Measurements from ENCODE around the gene ARFRP1. TPM values are rescaled to one million over a fixed set of nuclear protein-coding genes. Genes with fewer than 3 reads are reported as not detected.

ARFRP1 gene
- total and polyA plus RNA-seq, 2 of the 13 experiments (the other 11 are each of a cell fraction or from before 2014, with no cell fraction given) = 32.0 to 51.1 TPM

DNA sequence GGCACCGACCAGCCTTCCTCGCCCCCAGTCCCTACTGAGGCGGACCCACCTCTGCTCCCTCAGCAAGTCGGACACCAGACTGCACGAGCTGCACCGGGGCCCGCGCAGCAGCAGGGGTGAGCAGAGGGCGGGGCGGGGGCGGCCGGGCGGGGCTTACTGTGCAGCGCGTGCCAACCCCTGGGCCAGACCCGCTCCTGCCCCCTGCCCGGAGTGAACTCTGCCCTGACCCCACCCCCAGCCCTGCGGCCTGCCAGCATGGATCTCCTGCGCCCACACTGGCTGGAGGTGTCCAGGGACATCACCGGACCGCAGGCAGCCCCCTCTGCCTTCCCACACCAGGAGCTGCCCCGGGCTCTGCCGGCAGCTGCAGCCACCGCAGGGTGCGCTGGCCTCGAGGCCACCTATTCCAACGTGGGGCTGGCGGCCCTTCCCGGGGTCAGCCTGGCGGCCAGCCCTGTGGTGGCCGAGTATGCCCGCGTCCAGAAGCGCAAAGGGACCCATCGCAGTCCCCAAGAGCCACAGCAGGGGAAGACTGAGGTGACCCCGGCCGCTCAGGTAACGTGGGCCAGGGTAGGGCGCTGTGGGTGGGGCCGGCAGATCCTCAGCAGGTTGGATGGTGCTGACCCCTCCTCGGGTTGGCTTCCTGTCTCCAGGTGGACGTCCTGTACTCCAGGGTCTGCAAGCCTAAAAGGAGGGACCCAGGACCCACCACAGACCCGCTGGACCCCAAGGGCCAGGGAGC is 30.3 kb upstream of the ARFRP1 start (continued):
- no peak for TF ChIP-seq TEAD2 (CRISPR knock-in tag; IDR thresholded peaks at IDR 0.05)
- TF ChIP-seq, protein P1, sequence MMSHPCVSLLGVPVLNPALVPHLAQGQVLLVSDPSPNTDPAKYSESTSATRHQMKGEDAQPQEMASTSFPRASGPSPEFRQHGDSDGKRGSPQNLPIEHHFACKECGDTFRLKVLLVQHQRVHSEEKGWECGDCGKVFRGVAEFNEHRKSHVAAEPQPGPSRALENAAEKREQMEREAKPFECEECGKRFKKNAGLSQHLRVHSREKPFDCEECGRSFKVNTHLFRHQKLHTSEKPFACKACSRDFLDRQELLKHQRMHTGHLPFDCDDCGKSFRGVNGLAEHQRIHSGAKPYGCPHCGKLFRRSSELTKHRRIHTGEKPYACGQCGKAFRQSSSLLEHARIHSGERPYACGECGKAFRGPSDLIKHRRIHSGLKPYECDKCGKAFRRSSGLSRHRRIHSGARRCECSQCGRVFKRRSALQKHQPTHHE (CRISPR knock-in tag; IDR thresholded peaks at IDR 0.05; ENCODE audit: borderline replicate concordance) = 0 out of 2 replicates have a peak, but pooled peaks have one; percentile 27
- TF ChIP-seq FOXJ3 (CRISPR knock-in tag; IDR thresholded peaks at IDR 0.05; ENCODE audit: borderline replicate concordance) = no peak
- TF ChIP-seq ZSCAN25 (CRISPR knock-in tag; IDR thresholded peaks at IDR 0.05) = peak; percentile 90
- TF ChIP-seq NFIC (IDR thresholded peaks at IDR 0.05; ENCODE audit: low read length) = no peak; the same call in 1 of the 2 replicates
- TF ChIP-seq NFKBIZ (CRISPR knock-in tag; IDR thresholded peaks at IDR 0.05) = no peak
- peak; percentile 81; the same call in 1 of the 2 replicates for TF ChIP-seq BRCA1 (CRISPR knock-in tag; IDR thresholded peaks at IDR 0.05)
- TF ChIP-seq HNRNPLL (IDR thresholded peaks at IDR 0.05; ENCODE audit: low read depth, low read length, poor library complexity, severe bottlenecking) = peak; percentile 66
- TF ChIP-seq ZNF431 (CRISPR knock-in tag; IDR thresholded peaks at IDR 0.05; ENCODE audit: borderline replicate concordance, low read depth) = peak; percentile 90; the same call in 1 of the 2 replicates
- peak; percentile 82; the same call in 1 of the 2 replicates for TF ChIP-seq ZSCAN22 (CRISPR knock-in tag; IDR thresholded peaks at IDR 0.05)
- TF ChIP-seq, protein P2, sequence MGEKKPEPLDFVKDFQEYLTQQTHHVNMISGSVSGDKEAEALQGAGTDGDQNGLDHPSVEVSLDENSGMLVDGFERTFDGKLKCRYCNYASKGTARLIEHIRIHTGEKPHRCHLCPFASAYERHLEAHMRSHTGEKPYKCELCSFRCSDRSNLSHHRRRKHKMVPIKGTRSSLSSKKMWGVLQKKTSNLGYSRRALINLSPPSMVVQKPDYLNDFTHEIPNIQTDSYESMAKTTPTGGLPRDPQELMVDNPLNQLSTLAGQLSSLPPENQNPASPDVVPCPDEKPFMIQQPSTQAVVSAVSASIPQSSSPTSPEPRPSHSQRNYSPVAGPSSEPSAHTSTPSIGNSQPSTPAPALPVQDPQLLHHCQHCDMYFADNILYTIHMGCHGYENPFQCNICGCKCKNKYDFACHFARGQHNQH (CRISPR knock-in tag; IDR thresholded peaks at IDR 0.05) = no peak
- TF ChIP-seq ZBTB38 (CRISPR knock-in tag; IDR thresholded peaks at IDR 0.05) = peak; percentile 54
- TF ChIP-seq, protein P3, sequence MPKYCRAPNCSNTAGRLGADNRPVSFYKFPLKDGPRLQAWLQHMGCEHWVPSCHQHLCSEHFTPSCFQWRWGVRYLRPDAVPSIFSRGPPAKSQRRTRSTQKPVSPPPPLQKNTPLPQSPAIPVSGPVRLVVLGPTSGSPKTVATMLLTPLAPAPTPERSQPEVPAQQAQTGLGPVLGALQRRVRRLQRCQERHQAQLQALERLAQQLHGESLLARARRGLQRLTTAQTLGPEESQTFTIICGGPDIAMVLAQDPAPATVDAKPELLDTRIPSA (CRISPR knock-in tag; IDR thresholded peaks at IDR 0.05; ENCODE audit: borderline replicate concordance) = 0 out of 2 replicates have a peak, but pooled peaks have one; percentile 47
- TF ChIP-seq, protein P4, sequence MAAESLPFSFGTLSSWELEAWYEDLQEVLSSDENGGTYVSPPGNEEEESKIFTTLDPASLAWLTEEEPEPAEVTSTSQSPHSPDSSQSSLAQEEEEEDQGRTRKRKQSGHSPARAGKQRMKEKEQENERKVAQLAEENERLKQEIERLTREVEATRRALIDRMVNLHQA (CRISPR knock-in tag; IDR thresholded peaks at IDR 0.05) = no peak
- TF ChIP-seq GTF2F1 (IDR thresholded peaks at IDR 0.05; ENCODE audit: low read length) = no peak
- TF ChIP-seq NR3C1 (CRISPR knock-in tag; IDR thresholded peaks at IDR 0.05) = peak; percentile 89; the same call in 1 of the 2 replicates
- no peak; the same call in 1 of the 2 replicates for TF ChIP-seq ZBTB21 (CRISPR knock-in tag; IDR thresholded peaks at IDR 0.05)
- TF ChIP-seq, protein P5, sequence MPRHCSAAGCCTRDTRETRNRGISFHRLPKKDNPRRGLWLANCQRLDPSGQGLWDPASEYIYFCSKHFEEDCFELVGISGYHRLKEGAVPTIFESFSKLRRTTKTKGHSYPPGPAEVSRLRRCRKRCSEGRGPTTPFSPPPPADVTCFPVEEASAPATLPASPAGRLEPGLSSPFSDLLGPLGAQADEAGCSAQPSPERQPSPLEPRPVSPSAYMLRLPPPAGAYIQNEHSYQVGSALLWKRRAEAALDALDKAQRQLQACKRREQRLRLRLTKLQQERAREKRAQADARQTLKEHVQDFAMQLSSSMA (CRISPR knock-in tag; IDR thresholded peaks at IDR 0.05) = peak; percentile 72; the same call in 1 of the 2 replicates
- TF ChIP-seq, protein P6, sequence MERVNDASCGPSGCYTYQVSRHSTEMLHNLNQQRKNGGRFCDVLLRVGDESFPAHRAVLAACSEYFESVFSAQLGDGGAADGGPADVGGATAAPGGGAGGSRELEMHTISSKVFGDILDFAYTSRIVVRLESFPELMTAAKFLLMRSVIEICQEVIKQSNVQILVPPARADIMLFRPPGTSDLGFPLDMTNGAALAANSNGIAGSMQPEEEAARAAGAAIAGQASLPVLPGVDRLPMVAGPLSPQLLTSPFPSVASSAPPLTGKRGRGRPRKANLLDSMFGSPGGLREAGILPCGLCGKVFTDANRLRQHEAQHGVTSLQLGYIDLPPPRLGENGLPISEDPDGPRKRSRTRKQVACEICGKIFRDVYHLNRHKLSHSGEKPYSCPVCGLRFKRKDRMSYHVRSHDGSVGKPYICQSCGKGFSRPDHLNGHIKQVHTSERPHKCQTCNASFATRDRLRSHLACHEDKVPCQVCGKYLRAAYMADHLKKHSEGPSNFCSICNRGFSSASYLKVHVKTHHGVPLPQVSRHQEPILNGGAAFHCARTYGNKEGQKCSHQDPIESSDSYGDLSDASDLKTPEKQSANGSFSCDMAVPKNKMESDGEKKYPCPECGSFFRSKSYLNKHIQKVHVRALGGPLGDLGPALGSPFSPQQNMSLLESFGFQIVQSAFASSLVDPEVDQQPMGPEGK (CRISPR knock-in tag; IDR thresholded peaks at IDR 0.05) = peak; percentile 96
- TF ChIP-seq ZNF205 (CRISPR knock-in tag; IDR thresholded peaks at IDR 0.05) = peak; percentile 54; the same call in 1 of the 2 replicates
- TF ChIP-seq, protein P7, sequence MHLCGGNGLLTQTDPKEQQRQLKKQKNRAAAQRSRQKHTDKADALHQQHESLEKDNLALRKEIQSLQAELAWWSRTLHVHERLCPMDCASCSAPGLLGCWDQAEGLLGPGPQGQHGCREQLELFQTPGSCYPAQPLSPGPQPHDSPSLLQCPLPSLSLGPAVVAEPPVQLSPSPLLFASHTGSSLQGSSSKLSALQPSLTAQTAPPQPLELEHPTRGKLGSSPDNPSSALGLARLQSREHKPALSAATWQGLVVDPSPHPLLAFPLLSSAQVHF (CRISPR knock-in tag; IDR thresholded peaks at IDR 0.05) = peak; percentile 95; the same call in 1 of the 2 replicates
- peak; percentile 98 for TF ChIP-seq HNRNPL (IDR thresholded peaks at IDR 0.05; ENCODE audit: low read depth, low read length)
